ENCODE results near the gene EMX2. TPM values are rescaled to one million over a fixed set of nuclear protein-coding genes. Genes with fewer than 3 reads are reported as not detected.

The EMX2 gene
- total and polyA plus RNA-seq, 2 of the 13 experiments (the other 11 are each of a cell fraction or from before 2014, with no cell fraction given): not detected

DNA sequence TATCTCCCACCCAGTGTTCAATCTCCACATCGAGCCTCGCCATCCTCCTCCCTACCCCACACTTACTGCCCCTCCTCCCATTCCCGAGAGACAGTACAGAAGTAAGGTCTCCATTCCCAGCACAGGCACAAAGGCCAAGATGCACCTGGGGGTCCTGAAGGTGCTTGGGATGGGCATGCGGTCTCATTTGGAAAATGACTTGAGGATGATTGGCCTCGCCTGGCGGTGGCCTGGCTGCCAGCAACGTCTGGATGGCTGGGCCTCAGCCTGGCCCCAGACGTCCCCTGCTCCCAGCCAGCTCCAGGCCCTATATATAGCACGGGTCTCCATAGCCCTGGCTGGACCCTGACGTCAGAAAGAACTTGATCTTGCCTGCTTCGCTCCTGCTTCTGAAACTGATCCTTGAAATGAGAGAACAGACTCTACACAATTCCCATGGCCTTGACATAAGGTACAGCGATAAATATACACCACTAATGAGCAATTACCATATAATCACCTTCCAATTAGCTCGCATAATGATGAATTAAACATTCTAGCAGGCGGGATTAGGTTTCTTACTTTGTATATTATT lies 11.8 kb downstream of the EMX2 start (continued):
- TF ChIP-seq, protein P1, sequence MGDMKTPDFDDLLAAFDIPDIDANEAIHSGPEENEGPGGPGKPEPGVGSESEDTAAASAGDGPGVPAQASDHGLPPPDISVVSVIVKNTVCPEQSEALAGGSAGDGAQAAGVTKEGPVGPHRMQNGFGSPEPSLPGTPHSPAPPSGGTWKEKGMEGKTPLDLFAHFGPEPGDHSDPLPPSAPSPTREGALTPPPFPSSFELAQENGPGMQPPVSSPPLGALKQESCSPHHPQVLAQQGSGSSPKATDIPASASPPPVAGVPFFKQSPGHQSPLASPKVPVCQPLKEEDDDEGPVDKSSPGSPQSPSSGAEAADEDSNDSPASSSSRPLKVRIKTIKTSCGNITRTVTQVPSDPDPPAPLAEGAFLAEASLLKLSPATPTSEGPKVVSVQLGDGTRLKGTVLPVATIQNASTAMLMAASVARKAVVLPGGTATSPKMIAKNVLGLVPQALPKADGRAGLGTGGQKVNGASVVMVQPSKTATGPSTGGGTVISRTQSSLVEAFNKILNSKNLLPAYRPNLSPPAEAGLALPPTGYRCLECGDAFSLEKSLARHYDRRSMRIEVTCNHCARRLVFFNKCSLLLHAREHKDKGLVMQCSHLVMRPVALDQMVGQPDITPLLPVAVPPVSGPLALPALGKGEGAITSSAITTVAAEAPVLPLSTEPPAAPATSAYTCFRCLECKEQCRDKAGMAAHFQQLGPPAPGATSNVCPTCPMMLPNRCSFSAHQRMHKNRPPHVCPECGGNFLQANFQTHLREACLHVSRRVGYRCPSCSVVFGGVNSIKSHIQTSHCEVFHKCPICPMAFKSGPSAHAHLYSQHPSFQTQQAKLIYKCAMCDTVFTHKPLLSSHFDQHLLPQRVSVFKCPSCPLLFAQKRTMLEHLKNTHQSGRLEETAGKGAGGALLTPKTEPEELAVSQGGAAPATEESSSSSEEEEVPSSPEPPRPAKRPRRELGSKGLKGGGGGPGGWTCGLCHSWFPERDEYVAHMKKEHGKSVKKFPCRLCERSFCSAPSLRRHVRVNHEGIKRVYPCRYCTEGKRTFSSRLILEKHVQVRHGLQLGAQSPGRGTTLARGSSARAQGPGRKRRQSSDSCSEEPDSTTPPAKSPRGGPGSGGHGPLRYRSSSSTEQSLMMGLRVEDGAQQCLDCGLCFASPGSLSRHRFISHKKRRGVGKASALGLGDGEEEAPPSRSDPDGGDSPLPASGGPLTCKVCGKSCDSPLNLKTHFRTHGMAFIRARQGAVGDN (CRISPR knock-in tag; IDR thresholded peaks at IDR 0.05): no peak
- TF ChIP-seq ZFP1 (CRISPR knock-in tag; IDR thresholded peaks at IDR 0.05) (no peak), TSC22D2 (CRISPR knock-in tag; IDR thresholded peaks at IDR 0.05; ENCODE audit: borderline replicate concordance) (no peak), AGO1 (IDR thresholded peaks at IDR 0.05; ENCODE audit: low read depth, low read length, poor library complexity, severe bottlenecking) (no peak), RFXANK (CRISPR knock-in tag; IDR thresholded peaks at IDR 0.05) (no peak), SRSF9 (IDR thresholded peaks at IDR 0.05; ENCODE audit: borderline replicate concordance, insufficient read depth, low read depth, low read length, poor library complexity, severe bottlenecking) (no peak), ZNF253 (CRISPR knock-in tag; IDR thresholded peaks at IDR 0.05; ENCODE audit: borderline replicate concordance) (no peak)
- TF ChIP-seq, protein P2, sequence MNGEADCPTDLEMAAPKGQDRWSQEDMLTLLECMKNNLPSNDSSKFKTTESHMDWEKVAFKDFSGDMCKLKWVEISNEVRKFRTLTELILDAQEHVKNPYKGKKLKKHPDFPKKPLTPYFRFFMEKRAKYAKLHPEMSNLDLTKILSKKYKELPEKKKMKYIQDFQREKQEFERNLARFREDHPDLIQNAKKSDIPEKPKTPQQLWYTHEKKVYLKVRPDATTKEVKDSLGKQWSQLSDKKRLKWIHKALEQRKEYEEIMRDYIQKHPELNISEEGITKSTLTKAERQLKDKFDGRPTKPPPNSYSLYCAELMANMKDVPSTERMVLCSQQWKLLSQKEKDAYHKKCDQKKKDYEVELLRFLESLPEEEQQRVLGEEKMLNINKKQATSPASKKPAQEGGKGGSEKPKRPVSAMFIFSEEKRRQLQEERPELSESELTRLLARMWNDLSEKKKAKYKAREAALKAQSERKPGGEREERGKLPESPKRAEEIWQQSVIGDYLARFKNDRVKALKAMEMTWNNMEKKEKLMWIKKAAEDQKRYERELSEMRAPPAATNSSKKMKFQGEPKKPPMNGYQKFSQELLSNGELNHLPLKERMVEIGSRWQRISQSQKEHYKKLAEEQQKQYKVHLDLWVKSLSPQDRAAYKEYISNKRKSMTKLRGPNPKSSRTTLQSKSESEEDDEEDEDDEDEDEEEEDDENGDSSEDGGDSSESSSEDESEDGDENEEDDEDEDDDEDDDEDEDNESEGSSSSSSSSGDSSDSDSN (CRISPR knock-in tag; IDR thresholded peaks at IDR 0.05): no peak
- TF ChIP-seq, protein P3, sequence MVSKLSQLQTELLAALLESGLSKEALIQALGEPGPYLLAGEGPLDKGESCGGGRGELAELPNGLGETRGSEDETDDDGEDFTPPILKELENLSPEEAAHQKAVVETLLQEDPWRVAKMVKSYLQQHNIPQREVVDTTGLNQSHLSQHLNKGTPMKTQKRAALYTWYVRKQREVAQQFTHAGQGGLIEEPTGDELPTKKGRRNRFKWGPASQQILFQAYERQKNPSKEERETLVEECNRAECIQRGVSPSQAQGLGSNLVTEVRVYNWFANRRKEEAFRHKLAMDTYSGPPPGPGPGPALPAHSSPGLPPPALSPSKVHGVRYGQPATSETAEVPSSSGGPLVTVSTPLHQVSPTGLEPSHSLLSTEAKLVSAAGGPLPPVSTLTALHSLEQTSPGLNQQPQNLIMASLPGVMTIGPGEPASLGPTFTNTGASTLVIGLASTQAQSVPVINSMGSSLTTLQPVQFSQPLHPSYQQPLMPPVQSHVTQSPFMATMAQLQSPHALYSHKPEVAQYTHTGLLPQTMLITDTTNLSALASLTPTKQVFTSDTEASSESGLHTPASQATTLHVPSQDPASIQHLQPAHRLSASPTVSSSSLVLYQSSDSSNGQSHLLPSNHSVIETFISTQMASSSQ (IDR thresholded peaks at IDR 0.05; ENCODE audit: low read depth): no peak
- TF ChIP-seq, protein P3 (CRISPR knock-in tag; IDR thresholded peaks at IDR 0.05; ENCODE audit: borderline replicate concordance): no peak
